HepG2 (cell line): ENCODE measurements around the gene SAA4. TPM values are rescaled to one million over a fixed set of nuclear protein-coding genes. Genes with fewer than 3 reads are reported as not detected.
A peak's percentile ranks its signal among the peaks of the same experiment; 100 is the strongest.

Experiments
- ATAD3A ChIP-seq: sonication (generic); formaldehyde crosslinking; IDR thresholded peaks from 2 replicates; pipeline ENCODE4 v1.4.0; 2020; ENCODE audit warnings: missing genetic modification reagents
- EP300 ChIP-seq, 3 experiments: sonication (generic) in 1 of 3; formaldehyde crosslinking in 1 of 3; IDR thresholded peaks; 2 replicates each; pipeline versions ENCODE4 v1.5.1 to v1.6.1; 2011 to 2020; ENCODE audit warnings: low read depth in 2 of 3, low read length in 2 of 3, borderline replicate concordance in 1 of 3, improper control_type of control experiment in 1 of 3, mild to moderate bottlenecking in 1 of 3, missing genetic modification reagents in 1 of 3, moderate library complexity in 1 of 3
- FOXA3 ChIP-seq: IDR thresholded peaks from 2 replicates; pipeline ENCODE4 v1.6.1; 2016; ENCODE audit warnings: missing genetic modification reagents, missing compliant biosample characterization
- GMEB1 ChIP-seq: sonication (generic); formaldehyde crosslinking; IDR thresholded peaks from 2 replicates; pipeline ENCODE4 v1.5.1; 2020; ENCODE audit warnings: missing genetic modification reagents, mild to moderate bottlenecking, borderline replicate concordance
- HBP1 ChIP-seq: IDR thresholded peaks from 2 replicates; pipeline ENCODE4 v1.6.1; 2016; ENCODE audit warnings: low read depth, control low read depth
- HDAC1 ChIP-seq: sonication (generic); formaldehyde crosslinking; IDR thresholded peaks from 2 replicates; pipeline ENCODE4 v1.5.1; 2020; ENCODE audit warnings: mild to moderate bottlenecking, missing genetic modification reagents
- HMG20A ChIP-seq: IDR thresholded peaks from 2 replicates; pipeline ENCODE4 v1.6.1; 2016; ENCODE audit warnings: borderline replicate concordance
- HNF4G ChIP-seq, 2 experiments: sonication (generic) in 1 of 2; formaldehyde crosslinking in 1 of 2; IDR thresholded peaks; 2 replicates each; pipeline versions ENCODE4 v1.4.0 to v1.6.1; 2011 to 2020; ENCODE audit warnings: borderline replicate concordance in 2 of 2, low read depth in 2 of 2, mild to moderate bottlenecking in 2 of 2, low read length in 1 of 2, missing genetic modification reagents in 1 of 2, moderate library complexity in 1 of 2
- HOMEZ ChIP-seq: IDR thresholded peaks from 2 replicates; pipeline ENCODE4 v1.6.1; 2016; ENCODE audit warnings: low read depth
- JUND ChIP-seq: sonication (generic); formaldehyde crosslinking; IDR thresholded peaks from 2 replicates; pipeline ENCODE4 v1.8.0; 2022; ENCODE audit warnings: mild to moderate bottlenecking, missing genetic modification reagents
- KAT8 ChIP-seq: IDR thresholded peaks from 2 replicates; pipeline ENCODE4 v1.6.1; 2016; ENCODE audit warnings: missing genetic modification reagents, missing compliant biosample characterization
- NKX3-1 ChIP-seq: sonication (generic); formaldehyde crosslinking; IDR thresholded peaks from 2 replicates; pipeline ENCODE4 v1.5.0; 2020; ENCODE audit warnings: missing genetic modification reagents
- REL ChIP-seq: sonication (generic); formaldehyde crosslinking; conservative IDR thresholded peaks from 2 replicates; pipeline ENCODE4 v1.8.0; 2022; ENCODE audit warnings: mild to moderate bottlenecking, missing genetic modification reagents, moderate library complexity
- ZNF816 ChIP-seq: sonication (generic); formaldehyde crosslinking; IDR thresholded peaks from 2 replicates; pipeline ENCODE4 v1.8.0; 2022; ENCODE audit warnings: missing genetic modification reagents, mild to moderate bottlenecking, borderline replicate concordance
- polyA plus RNA-seq, 8 experiments: library from polyadenylated mRNA; depleted of rRNA in 3 of 8; stranded (reverse) in 7 of 8; unstranded in 1 of 8; fragments of >200 nt; fragmentation: Illumina TruSeq in 4 of 8; extraction: Trizol in 4 of 8; gene quantifications; 2 replicates each; pipeline versions ENCODE4 v1.2.1 to v1.2.3, GENCODE V29; 2011 to 2016; ENCODE audit warnings: low read depth in 4 of 8, missing spikeins in 1 of 8, mixed read lengths in 1 of 8; ENCODE audit not compliant: insufficient read depth in 1 of 8
- total RNA-seq, 5 experiments: library from RNA; depleted of rRNA; stranded (reverse); fragments of >200 nt; fragmentation: Illumina TruSeq; extraction: Trizol; gene quantifications; 2 replicates each; pipeline ENCODE4 v1.2.3, GENCODE V29; 2016; ENCODE audit warnings: low read depth in 1 of 5
- TF ChIP-seq, protein P1 (sequence below): sonication (generic); formaldehyde crosslinking; IDR thresholded peaks from 2 replicates; pipeline ENCODE4 v1.9.0; 2021; ENCODE audit warnings: missing genetic modification reagents, borderline replicate concordance
- TF ChIP-seq, protein P2 (sequence below): sonication (generic); formaldehyde crosslinking; IDR thresholded peaks from 2 replicates; pipeline ENCODE4 v1.8.0; 2022; ENCODE audit warnings: missing genetic modification reagents, low read depth, mild to moderate bottlenecking, borderline replicate concordance
- TF ChIP-seq, protein P3 (sequence below): sonication (generic); formaldehyde crosslinking; IDR thresholded peaks from 2 replicates; pipeline ENCODE4 v1.5.0; 2020; ENCODE audit warnings: mild to moderate bottlenecking, missing genetic modification reagents, borderline replicate concordance

The SAA4 gene
- total and polyA plus RNA-seq, 2 of the 13 experiments (the other 11 are each of a cell fraction or from before 2014, with no cell fraction given), result 53.4 to 253 TPM

- TF ChIP-seq HBP1 (CRISPR knock-in tag) (no peak), EP300 (IDR thresholded peaks at IDR 0.05; ENCODE audit: low read depth in 2 of 2, low read length in 2 of 2) (peak in 1 of 2 experiments; percentile 34; a peak in 1 of 4 replicates), EP300 (CRISPR knock-in tag; IDR thresholded peaks at IDR 0.05; ENCODE audit: borderline replicate concordance) (no peak), JUND (no peak), REL (CRISPR knock-in tag) (no peak), ZNF816 (CRISPR knock-in tag) (no peak), HMG20A (peak; percentile 40; the same call in 1 of the 2 replicates), NKX3-1 (CRISPR knock-in tag) (no peak), HOMEZ (CRISPR knock-in tag) (peak; percentile 63; the same call in 1 of the 2 replicates), HNF4G (IDR thresholded peaks at IDR 0.05; ENCODE audit: borderline replicate concordance, low read depth, low read length) (peak; percentile 57; the same call in 1 of the 2 replicates), HNF4G (CRISPR knock-in tag; IDR thresholded peaks at IDR 0.05; ENCODE audit: borderline replicate concordance, low read depth) (peak; percentile 50; the same call in 1 of the 2 replicates), ATAD3A (CRISPR knock-in tag) (no peak), FOXA3 (CRISPR knock-in tag) (peak; percentile 81), HDAC1 (CRISPR knock-in tag) (peak; percentile 34; the same call in 1 of the 2 replicates), KAT8 (CRISPR knock-in tag) (0 out of 2 replicates have a peak, but pooled peaks have one; percentile 25), GMEB1 (no peak)
- TF ChIP-seq, protein P1, sequence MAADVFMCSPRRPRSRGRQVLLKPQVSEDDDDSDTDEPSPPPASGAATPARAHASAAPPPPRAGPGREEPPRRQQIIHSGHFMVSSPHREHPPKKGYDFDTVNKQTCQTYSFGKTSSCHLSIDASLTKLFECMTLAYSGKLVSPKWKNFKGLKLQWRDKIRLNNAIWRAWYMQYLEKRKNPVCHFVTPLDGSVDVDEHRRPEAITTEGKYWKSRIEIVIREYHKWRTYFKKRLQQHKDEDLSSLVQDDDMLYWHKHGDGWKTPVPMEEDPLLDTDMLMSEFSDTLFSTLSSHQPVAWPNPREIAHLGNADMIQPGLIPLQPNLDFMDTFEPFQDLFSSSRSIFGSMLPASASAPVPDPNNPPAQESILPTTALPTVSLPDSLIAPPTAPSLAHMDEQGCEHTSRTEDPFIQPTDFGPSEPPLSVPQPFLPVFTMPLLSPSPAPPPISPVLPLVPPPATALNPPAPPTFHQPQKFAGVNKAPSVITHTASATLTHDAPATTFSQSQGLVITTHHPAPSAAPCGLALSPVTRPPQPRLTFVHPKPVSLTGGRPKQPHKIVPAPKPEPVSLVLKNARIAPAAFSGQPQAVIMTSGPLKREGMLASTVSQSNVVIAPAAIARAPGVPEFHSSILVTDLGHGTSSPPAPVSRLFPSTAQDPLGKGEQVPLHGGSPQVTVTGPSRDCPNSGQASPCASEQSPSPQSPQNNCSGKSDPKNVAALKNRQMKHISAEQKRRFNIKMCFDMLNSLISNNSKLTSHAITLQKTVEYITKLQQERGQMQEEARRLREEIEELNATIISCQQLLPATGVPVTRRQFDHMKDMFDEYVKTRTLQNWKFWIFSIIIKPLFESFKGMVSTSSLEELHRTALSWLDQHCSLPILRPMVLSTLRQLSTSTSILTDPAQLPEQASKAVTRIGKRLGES (CRISPR knock-in tag), result no peak
- TF ChIP-seq, protein P2, sequence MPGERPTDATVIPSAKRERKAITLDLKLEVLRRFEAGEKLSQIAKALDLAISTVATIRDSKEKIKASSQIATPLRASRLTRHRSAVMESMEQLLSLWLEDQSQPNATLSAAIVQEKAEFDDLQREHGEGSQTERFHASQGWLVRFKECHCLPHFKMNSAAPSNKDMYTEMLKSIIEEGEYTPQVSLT (CRISPR knock-in tag), result no peak
- TF ChIP-seq, protein P3, sequence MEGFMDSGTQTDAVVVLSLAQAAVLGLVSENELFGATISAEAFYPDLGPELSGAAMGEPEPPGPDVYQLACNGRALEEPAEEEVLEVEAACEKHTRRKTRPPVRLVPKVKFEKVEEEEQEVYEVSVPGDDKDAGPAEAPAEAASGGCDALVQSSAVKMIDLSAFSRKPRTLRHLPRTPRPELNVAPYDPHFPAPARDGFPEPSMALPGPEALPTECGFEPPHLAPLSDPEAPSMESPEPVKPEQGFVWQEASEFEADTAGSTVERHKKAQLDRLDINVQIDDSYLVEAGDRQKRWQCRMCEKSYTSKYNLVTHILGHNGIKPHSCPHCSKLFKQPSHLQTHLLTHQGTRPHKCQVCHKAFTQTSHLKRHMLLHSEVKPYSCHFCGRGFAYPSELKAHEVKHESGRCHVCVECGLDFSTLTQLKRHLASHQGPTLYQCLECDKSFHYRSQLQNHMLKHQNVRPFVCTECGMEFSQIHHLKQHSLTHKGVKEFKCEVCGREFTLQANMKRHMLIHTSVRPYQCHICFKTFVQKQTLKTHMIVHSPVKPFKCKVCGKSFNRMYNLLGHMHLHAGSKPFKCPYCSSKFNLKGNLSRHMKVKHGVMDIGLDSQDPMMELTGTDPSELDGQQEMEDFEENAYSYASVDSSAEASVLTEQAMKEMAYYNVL (CRISPR knock-in tag), result peak; percentile 30; the same call in 1 of the 2 replicates
Observed at GRCh38 chr11:18239655-18240054, 3.1 kb upstream of the SAA4 start (continued).
